Heart left ventricle (tissue), 13 donors: ENCODE data around the gene LEMD1.

Experiments used
- CTCF ChIP-seq, 12 donors: fragments of 200-600 bp; sonication (generic) in 4 of 12; IDR thresholded peaks; one replicate each; pipeline versions ENCODE4 v1.5.0 to v1.8.0; 2018 to 2022; ENCODE audit warnings: antibody characterized with exemption in 12 of 12, mild to moderate bottlenecking in 5 of 12
- POLR2A ChIP-seq, 2 donors: fragments of 450-650 bp; IDR thresholded peaks; one replicate each; pipeline ENCODE4 v1.6.1; 2017; ENCODE audit warnings: antibody characterized with exemption in 2 of 2, mild to moderate bottlenecking in 2 of 2, moderate library complexity in 2 of 2
- donor health status: ischemic (EF 13 %, LVEDD 7.1; RV severe dilation, severe dysfunction).
- donor health status: DM: no; HTN: yes; CAD: no.
- donor health status: DM: no; HTN: no; CAD: no.
- donor health status: ischemic (EF 25% LVEDD 6.9; RV normal size, moderate dysfunction).
- donor health status: ischemic (EF 25% LVEDD 5.7; RV mildly dilated, moderate dysfunction).
- donor health status: ischemic (EF 35%, LVEDD 5.7; RV mildly dilated, moderate dysfunction).
- donor health status: nonischemic (EF 11% LVEDD 7.7; RV severe dilation, severe dysfunction).
- donor health status: DM: yes; HTN: yes; CAD: no.
- donor health status: PGD.
- donor health status: ischemic (EF 29% LVEDD 5.4; RV normal size, mild dysfunction).
- donor health status: nonischemic (EF 23%, LVEDD 6.1; RV moderate dilation, normal function).

GRCh38 chr1:205440476-205441317, 18.8 kb upstream of the LEMD1 start:
- TF ChIP-seq POLR2A (IDR thresholded peaks at IDR 0.05) (no peak), CTCF (IDR thresholded peaks at IDR 0.05) (no peak)
